Astrocyte (in vitro differentiated cells and primary cell): Measurements from ENCODE around the gene LTC4S. TPM values are rescaled to one million over a fixed set of nuclear protein-coding genes. Genes with fewer than 3 reads are reported as not detected.

Source experiments
- DNase-seq: peaks from one replicate; pipeline ENCODE4 v3.0.0-alpha.2; 2010; ENCODE audit warnings: low read depth
- FAIRE-seq: peaks from 2 replicates; lab custom pipeline; 2011; peaks lifted over from hg19 to GRCh38; lab: Jason Lieb, UNC
- H2AFZ ChIP-seq: 2 replicates; pipeline ENCODE4 v1.6.0; 2012; ENCODE audit warnings: low read depth, low read length, inconsistent platforms
- H3K27ac ChIP-seq: 2 replicates; pipeline ENCODE4 v1.5.1; 2011; ENCODE audit warnings: low read depth, low read length, inconsistent platforms
- H3K27me3 ChIP-seq: 2 replicates; pipeline ENCODE4 v1.6.0; 2011; ENCODE audit warnings: low read length, inconsistent platforms; ENCODE audit not compliant: insufficient read depth
- H3K36me3 ChIP-seq: 2 replicates; pipeline ENCODE4 v1.5.1; 2011; ENCODE audit warnings: low read length, inconsistent platforms; ENCODE audit not compliant: insufficient read depth
- H3K4me1 ChIP-seq: 2 replicates; pipeline ENCODE4 v1.5.1; 2011; ENCODE audit warnings: low read length, inconsistent platforms; ENCODE audit not compliant: insufficient read depth
- H3K4me2 ChIP-seq: 2 replicates; pipeline ENCODE4 v1.6.0; 2012; ENCODE audit warnings: low read length, inconsistent platforms
- H3K4me3 ChIP-seq: 2 replicates; pipeline ENCODE4 v1.5.1; 2011; ENCODE audit warnings: low read depth, mild to moderate bottlenecking, low read length, inconsistent platforms; ENCODE audit not compliant: insufficient read depth
- H3K79me2 ChIP-seq: 2 replicates; pipeline ENCODE4 v1.6.0; 2012; ENCODE audit warnings: mild to moderate bottlenecking, low read length, inconsistent platforms; ENCODE audit not compliant: insufficient read depth
- H3K9ac ChIP-seq: 2 replicates; pipeline ENCODE4 v1.6.0; 2012; ENCODE audit warnings: mild to moderate bottlenecking, low read length, inconsistent platforms
- H3K9me3 ChIP-seq: 2 replicates; pipeline ENCODE4 v1.5.1; 2012; ENCODE audit warnings: low read depth, mild to moderate bottlenecking, low read length, inconsistent platforms; ENCODE audit not compliant: insufficient read depth
- H4K20me1 ChIP-seq: 2 replicates; pipeline ENCODE4 v1.6.0; 2012; ENCODE audit warnings: low read length, inconsistent platforms; ENCODE audit not compliant: insufficient read depth
- H3K27ac Mint-ChIP-seq: one replicate; pipeline ENCODE4 v1.8.0; 2021; ENCODE audit warnings: mild to moderate bottlenecking, mixed read lengths; ENCODE audit not compliant: unreplicated experiment
- H3K27me3 Mint-ChIP-seq: one replicate; pipeline ENCODE4 v1.8.0; 2021; ENCODE audit warnings: low read depth, mixed read lengths; ENCODE audit not compliant: unreplicated experiment
- H3K36me3 Mint-ChIP-seq: one replicate; pipeline ENCODE4 v1.8.0; 2021; ENCODE audit warnings: low read depth, mixed read lengths; ENCODE audit not compliant: unreplicated experiment
- H3K4me1 Mint-ChIP-seq: one replicate; pipeline ENCODE4 v1.8.0; 2021; ENCODE audit warnings: low read depth, mixed read lengths; ENCODE audit not compliant: unreplicated experiment
- H3K4me3 Mint-ChIP-seq: one replicate; pipeline ENCODE4 v1.8.0; 2021; ENCODE audit warnings: mild to moderate bottlenecking, moderate library complexity, mixed read lengths; ENCODE audit not compliant: unreplicated experiment
- H3K9me3 Mint-ChIP-seq: one replicate; pipeline ENCODE4 v1.8.0; 2021; ENCODE audit warnings: mild to moderate bottlenecking, mixed read lengths; ENCODE audit not compliant: unreplicated experiment
- EZH2 ChIP-seq: IDR thresholded peaks from 2 replicates; pipeline ENCODE4 v1.6.1; 2012; ENCODE audit warnings: mild to moderate bottlenecking, low read length, inconsistent platforms; ENCODE audit not compliant: insufficient read depth
- total RNA-seq: library from RNA; stranded (reverse); gene quantifications from 2 replicates; pipeline ENCODE4 v1.2.1, GENCODE V29; 2021
- TF ChIP-seq, protein P1 (sequence below): IDR thresholded peaks from 2 replicates; pipeline ENCODE4 v1.5.1; 2011; ENCODE audit warnings: low read depth, mild to moderate bottlenecking, inconsistent platforms, low read length, moderate library complexity; ENCODE audit not compliant: insufficient read depth

Gene LTC4S
- total RNA-seq, 1 donor from 2014 or later: 1.3 TPM

DNA sequence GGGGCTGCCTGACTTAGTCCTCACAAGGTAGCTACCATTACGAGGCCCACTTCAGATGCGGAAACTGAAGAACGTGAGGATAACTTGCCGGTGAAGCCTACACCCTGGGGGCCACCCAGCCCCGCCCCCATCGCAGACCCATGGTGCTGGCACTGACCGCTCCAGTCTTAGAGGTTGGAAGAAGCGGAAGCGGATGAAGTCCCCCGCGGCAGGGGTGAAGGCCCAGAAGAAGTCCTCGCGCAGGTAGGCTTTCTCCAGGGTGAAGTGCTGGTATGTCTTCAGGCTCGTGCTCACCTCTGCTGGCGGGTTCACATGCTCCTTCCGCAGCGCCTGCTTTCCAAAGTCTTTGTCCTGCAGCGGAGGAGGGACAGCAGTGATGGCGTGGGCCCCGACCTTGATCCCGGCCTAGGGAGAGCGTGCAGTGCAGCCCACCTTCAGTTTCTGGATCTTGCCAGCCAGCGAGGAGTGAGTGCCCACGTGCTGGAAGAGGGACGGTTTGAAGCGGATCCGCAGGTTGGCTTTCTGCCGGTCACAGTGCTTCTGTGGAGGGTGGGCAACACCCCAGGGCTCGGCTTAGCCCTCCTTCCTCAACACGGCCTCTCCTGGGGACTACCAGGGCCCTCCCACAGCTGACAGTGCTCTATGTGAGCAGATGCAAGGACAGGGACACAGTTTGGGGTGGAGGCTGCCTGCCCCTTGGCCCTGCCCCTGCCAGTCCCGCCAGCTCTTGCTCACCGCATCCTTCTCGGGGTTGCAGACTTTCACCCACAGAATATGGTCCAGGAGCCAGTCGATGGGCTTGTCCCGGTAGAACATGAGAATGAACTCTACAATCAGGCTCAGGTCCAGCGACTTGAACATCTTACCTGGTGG, 5.2 kb downstream of the LTC4S start:
- FAIRE-seq: no peak
- Histone ChIP-seq H3K4me1 (peaks cover 21% of the 10 kb centered on the region), H4K20me1 (peaks cover 57% of the 10 kb centered on the region), H3K27ac (no peak overlapping the region), H3K9me3 (no peaks in the 10 kb centered on the region), H3K36me3 (no peaks in the 10 kb centered on the region), H3K79me2 (peaks cover 22% of the 10 kb centered on the region), H3K4me3 (no peak overlapping the region), H3K4me2 (no peak overlapping the region), H2AFZ (no peak overlapping the region), H3K9ac (no peak overlapping the region), H3K27me3 (no peaks in the 10 kb centered on the region)
- Mint-ChIP-seq H3K27me3 (no peaks in the 10 kb centered on the region), H3K36me3 (peaks cover 17% of the 10 kb centered on the region), H3K27ac (peak overlapping the region; percentile 26), H3K4me1 (peaks cover 10% of the 10 kb centered on the region), H3K9me3 (no peaks in the 10 kb centered on the region), H3K4me3 (no peak overlapping the region)
- no peak for DNase-seq
- TF ChIP-seq EZH2: no peak
- TF ChIP-seq, protein P1, sequence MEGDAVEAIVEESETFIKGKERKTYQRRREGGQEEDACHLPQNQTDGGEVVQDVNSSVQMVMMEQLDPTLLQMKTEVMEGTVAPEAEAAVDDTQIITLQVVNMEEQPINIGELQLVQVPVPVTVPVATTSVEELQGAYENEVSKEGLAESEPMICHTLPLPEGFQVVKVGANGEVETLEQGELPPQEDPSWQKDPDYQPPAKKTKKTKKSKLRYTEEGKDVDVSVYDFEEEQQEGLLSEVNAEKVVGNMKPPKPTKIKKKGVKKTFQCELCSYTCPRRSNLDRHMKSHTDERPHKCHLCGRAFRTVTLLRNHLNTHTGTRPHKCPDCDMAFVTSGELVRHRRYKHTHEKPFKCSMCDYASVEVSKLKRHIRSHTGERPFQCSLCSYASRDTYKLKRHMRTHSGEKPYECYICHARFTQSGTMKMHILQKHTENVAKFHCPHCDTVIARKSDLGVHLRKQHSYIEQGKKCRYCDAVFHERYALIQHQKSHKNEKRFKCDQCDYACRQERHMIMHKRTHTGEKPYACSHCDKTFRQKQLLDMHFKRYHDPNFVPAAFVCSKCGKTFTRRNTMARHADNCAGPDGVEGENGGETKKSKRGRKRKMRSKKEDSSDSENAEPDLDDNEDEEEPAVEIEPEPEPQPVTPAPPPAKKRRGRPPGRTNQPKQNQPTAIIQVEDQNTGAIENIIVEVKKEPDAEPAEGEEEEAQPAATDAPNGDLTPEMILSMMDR: no peak

DNA sequence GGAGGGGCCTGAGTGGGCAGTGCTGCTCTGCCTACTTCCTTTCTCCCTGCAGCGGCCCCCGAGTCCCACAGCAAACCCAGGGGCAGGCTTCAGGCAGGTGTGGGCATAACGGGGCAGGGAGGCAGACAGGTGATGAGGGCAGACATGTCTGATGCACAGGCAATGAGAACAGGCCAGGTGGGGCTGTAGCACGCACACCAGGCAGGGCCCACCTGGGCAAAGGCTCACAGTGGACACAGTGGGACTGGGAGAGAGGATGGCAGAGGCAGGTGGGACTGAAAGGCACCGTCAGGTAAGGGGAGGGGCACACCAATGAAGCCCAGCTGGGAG, 5.8 kb downstream of the LTC4S start:
- peaks cover 63% of the 10 kb centered on the region for H4K20me1 ChIP-seq
- H3K4me1 ChIP-seq: peaks cover 22% of the 10 kb centered on the region
- H3K9me3 ChIP-seq: no peaks in the 10 kb centered on the region
- DNase-seq (no peak), FAIRE-seq (no peak)
- no peak overlapping the region for H2AFZ ChIP-seq
- H3K27ac ChIP-seq: no peak overlapping the region
- H3K4me2 ChIP-seq: no peak overlapping the region
- TF ChIP-seq, protein P1: no peak
- TF ChIP-seq EZH2: no peak
- H3K4me3 ChIP-seq: no peak overlapping the region
- H3K36me3 ChIP-seq: no peaks in the 10 kb centered on the region
- Mint-ChIP-seq H3K27ac (peak overlapping the region; percentile 26), H3K9me3 (no peaks in the 10 kb centered on the region), H3K36me3 (peaks cover 17% of the 10 kb centered on the region), H3K4me3 (no peak overlapping the region), H3K4me1 (peaks cover 13% of the 10 kb centered on the region), H3K27me3 (no peaks in the 10 kb centered on the region)
- no peak overlapping the region for H3K9ac ChIP-seq
- H3K79me2 ChIP-seq: peaks cover 28% of the 10 kb centered on the region
- H3K27me3 ChIP-seq: no peaks in the 10 kb centered on the region

DNA sequence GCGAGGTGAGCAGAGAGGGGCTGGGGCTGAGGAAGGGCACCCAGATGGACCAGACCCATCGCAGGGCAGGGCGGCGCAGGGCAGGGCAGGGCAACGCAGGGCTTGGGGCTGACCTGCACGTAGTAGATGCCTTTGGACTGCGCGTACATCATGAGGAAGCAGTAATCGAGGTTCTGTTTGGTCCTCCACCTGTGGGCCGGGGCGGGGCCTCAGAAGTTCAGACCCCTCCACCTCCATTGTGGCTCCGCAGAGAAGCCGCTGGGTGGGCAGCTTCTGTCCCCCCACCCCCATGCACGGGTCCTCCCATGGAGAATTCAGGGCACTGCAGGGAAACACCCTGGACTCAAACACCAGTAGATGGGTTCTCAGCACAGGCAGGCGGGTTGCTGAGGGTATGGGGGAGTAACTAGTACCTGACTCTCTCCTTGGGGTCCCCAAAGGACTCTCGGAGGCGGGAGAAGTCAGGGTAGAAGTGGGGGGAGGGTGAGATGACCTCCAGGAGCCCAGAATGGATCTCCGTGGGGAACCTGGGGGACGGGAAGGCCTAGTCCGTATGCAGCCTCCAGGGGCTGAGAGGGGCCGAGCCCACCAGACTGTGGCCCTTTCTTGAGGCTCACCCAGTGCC, 6.4 kb downstream of the LTC4S start:
- Histone ChIP-seq H3K9me3 (no peaks in the 10 kb centered on the region), H3K9ac (no peak overlapping the region), H3K79me2 (peaks cover 34% of the 10 kb centered on the region), H3K4me2 (no peak overlapping the region), H4K20me1 (peaks cover 64% of the 10 kb centered on the region), H3K36me3 (no peaks in the 10 kb centered on the region), H3K4me1 (peaks cover 27% of the 10 kb centered on the region), H2AFZ (no peak overlapping the region), H3K27ac (no peak overlapping the region), H3K27me3 (no peaks in the 10 kb centered on the region), H3K4me3 (no peak overlapping the region)
- TF ChIP-seq, protein P1: no peak
- TF ChIP-seq EZH2: no peak
- H3K27ac Mint-ChIP-seq: no peak overlapping the region
- peaks cover 19% of the 10 kb centered on the region for H3K4me1 Mint-ChIP-seq
- no peaks in the 10 kb centered on the region for H3K9me3 Mint-ChIP-seq
- FAIRE-seq: no peak
- no peaks in the 10 kb centered on the region for H3K27me3 Mint-ChIP-seq
- H3K4me3 Mint-ChIP-seq: no peak overlapping the region
- no peak for DNase-seq
- H3K36me3 Mint-ChIP-seq: peaks cover 17% of the 10 kb centered on the region
